K562 treated with DMSO at 1 percent for 4 hours (cell line): ENCODE data around the gene TAS2R16. TPM values are rescaled to one million over a fixed set of nuclear protein-coding genes. Genes with fewer than 3 reads are reported as not detected.

ENCODE experiments used
- total RNA-seq: library from RNA; unstranded; fragments of 300-600 nt; gene quantifications from 2 replicates; pipeline ENCODE4 v1.2.3, GENCODE V29; 2022; ENCODE audit not compliant: insufficient read depth

Gene TAS2R16, protein sequence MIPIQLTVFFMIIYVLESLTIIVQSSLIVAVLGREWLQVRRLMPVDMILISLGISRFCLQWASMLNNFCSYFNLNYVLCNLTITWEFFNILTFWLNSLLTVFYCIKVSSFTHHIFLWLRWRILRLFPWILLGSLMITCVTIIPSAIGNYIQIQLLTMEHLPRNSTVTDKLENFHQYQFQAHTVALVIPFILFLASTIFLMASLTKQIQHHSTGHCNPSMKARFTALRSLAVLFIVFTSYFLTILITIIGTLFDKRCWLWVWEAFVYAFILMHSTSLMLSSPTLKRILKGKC
- total RNA-seq = not detected in 2 replicates

DNA sequence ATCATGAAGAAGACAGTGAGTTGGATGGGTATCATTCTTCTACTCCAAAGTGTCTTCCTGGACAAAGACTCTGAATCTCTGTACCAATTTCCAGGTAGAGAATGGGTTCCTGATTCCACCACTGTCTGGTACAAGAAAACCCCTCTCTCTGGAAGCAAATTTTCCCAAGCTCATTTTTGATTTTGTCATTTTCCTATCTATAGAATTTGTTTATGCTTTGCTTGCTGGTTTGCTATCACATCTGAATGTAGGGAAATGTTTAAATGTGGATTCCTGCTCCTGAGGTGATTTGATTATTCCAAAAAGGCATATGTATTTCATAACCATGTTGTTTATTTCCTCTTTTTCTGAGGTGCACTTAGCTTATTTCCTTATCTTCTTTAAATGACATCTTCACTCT, at the start of gene TAS2R16:
TAS2R16 (minus strand) TSS at position 101 of the 400 bp plus-strand sequence; CDS start at position 35, 66 bp downstream.

Other genes starting within 250 kb of the TAS2R16 start
- 0.30 TPM in 1 of 2 replicates, not detected in the other for gene CADPS2, start 109.2 kb downstream of the TAS2R16 start, total RNA-seq
- not detected in 2 replicates for gene SLC13A1, start 204.3 kb upstream of the TAS2R16 start, total RNA-seq